Activated CD8-positive, alpha-beta memory T cell treated with anti-CD3 and anti-CD28 coated beads, Interleukin-2, amount 50 U/mL, for 48 hours (primary cell): ENCODE results near the gene RAPGEF5.
"Not testable (repeated sequence)": the region's sequence is repeated elsewhere in the genome, so short reads cannot be mapped to it uniquely, and the experiment has no call there.

Experiments used
- DNase-seq: peaks from one replicate; pipeline ENCODE4 v3.0.0-alpha.2; 2020

Gene RAPGEF5

GRCh38 chr7:22110881-22111280, 246.1 kb downstream of the RAPGEF5 start:
- no peak for DNase-seq

- peak; percentile 68 for DNase-seq
These were observed 246.6 kb downstream of the RAPGEF5 start for GRCh38 chr7:22110227-22110839.

- DNase-seq: peak; percentile 55
These were observed 247.2 kb downstream of the RAPGEF5 start for GRCh38 chr7:22109761-22110160.

DNA sequence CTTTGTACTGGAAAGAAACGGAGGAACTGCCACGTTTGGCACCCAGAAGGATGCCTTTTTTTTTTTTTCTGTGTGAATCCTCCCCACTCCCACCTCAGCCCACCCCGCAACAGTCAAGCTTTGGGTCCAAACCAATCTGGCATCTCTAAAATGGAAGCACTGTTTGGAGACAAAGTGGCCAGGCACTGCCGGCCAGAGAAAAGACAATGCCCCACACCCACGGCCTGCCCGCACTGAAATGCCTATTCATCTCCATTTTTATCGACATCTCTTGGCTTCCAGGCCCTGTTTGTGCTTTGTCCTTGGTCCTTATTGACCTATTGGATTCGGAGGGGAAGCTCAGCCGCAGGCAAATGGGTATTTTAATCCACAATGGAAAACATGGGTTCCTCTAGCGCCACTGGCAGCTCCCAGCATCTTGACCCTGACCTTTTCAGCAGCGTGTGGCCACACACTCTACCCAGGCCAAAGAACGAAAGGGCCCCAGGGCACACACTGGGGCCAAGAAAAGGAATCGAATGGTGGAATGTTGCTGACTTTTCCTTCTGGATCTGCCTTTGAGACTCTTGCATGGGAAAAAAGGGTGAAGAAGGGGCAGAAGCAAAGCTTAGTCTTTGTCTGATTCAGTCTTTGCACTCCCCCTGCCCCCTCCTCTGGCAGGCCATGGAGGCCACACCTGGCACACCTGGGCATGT, 248.7 kb downstream of the RAPGEF5 start:
- no peak for DNase-seq

DNA sequence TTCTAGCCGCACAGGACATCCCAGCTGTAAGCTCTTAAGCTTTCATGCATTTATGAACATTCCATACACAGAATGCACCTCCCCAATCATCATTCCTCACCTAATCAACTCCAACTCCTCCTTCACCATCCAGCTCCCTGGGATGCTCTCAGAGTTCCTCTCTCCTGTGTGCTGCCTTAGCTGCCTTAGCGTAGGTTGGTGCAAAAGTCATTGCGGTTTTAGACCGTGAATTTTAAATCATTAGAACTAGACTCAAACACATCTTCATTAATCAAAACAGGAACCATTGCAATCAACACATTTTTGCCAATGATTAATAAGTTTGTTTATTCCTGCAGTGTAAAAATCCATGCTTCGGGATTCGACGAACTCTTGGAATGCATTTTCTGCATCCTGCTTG, 251.4 kb downstream of the RAPGEF5 start:
- DNase-seq: no peak

DNA sequence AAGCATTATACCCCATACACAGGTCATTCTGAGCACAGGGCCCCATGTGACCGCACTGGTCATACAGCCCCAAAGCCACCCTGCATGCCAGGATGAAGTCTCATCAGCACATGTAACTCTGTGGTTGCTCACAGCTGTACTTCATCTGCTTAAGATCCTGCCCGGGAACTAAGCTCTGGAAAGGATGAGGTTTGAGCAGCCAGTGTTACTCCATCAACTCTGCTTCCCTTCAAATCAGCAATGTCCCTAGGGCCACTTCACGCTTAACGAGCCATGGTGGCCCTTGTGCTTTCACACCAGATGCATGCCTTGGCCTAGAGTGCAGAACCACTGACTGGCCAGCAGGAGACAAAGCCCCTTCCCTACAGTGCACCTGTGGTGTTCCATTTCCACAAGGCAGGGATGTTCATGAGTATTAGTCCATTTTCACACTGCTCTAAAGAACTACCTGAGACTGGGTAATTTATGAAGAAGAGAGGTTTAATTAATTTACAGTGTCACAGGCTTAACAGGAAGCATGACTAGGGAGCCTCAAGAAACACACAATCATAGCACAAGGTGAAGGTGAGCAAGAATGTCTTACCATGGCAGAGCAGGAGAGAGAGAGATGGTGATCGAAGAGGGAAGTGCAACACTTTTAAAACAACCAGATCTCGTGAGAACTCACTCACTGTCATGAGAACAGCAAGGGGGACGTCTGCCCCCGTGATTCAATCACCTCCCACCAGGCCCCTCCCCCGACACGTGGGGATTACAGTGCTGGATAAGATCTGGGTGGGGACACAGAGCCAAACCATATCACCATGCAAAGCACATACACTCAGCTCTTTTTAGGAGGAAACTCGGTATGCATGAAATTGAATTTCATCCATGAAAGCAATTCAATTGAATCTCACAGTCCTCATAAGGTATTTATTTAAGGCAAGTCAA, 262.3 kb downstream of the RAPGEF5 start:
- no peak for DNase-seq

DNA sequence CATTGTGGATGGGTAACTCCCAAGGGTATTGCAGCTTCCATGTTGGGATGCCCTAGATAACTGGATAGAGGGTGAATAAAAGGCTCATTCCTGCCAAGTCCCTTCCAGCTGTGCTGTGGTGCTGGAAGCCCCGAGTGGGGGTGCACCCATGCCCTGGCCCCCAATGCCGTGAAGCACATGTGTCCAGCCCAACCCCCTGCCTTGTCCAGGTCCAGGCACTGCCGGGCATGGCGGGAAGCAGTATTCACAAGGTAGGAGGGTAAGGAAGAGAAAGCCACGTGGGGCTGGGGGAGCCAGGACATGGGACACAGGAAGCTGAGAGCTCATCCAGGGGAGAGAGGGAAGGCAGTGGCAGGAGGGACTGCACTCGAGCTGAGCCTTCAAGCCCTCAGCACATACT, 263.0 kb downstream of the RAPGEF5 start:
- no peak for DNase-seq

GRCh38 chr7:22093001-22093400, 264.0 kb downstream of the RAPGEF5 start:
- no peak for DNase-seq

DNA sequence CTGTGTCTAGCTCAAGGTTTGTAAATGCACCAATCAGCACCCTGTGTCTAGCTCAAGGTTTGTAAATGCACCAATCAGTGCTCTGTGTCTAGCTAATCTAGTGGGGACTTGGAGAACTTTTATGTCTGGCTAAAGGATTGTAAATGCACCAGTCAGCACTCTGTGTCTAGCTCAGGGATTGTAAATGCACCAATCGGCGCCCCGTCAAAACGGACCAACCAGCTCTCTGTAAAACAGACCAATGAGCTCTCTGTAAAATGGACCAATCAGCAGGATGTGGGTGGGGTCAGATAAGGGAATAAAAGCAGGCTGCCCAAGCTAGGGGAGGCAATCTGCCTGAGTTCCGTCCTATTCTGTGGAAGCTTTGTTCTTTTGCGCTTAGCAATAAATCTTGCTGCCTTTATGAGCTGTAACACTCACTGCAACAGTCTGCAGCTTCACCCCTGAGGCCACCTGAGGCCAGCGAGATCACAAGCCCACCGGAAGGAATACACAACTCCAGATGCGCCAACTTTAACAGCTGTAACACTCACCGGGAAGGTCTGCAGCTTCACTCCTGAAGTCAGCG, 265.9 kb downstream of the RAPGEF5 start:
- not testable (repeated sequence) for DNase-seq

GRCh38 chr7:22090512-22090911, 266.4 kb downstream of the RAPGEF5 start:
- no peak for DNase-seq

DNA sequence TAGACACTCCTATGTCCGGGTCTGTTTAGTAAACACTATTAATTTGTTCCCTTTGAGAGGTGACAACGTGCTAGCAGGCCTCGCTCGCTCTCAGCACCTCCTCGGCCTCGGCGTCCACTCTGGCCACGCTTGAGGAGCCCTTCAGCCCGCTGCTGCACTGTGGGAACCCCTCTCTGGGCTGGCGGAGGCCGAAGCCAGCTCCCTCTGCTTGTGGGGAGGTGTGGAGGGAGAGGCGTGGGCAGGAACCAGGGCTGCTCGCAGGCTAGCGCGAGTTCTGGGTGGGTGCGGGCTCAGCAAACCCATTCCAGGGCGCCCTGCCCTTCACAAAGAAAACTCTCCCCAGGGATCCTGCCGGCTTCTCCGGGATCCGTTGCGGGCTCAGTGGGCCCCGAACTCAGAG, 266.8 kb downstream of the RAPGEF5 start:
- DNase-seq: no peak

- no peak for DNase-seq
These were observed 268.1 kb downstream of the RAPGEF5 start for GRCh38 chr7:22088827-22089226.

GRCh38 chr7:22087861-22088260, 269.1 kb downstream of the RAPGEF5 start:
- no peak for DNase-seq

DNA sequence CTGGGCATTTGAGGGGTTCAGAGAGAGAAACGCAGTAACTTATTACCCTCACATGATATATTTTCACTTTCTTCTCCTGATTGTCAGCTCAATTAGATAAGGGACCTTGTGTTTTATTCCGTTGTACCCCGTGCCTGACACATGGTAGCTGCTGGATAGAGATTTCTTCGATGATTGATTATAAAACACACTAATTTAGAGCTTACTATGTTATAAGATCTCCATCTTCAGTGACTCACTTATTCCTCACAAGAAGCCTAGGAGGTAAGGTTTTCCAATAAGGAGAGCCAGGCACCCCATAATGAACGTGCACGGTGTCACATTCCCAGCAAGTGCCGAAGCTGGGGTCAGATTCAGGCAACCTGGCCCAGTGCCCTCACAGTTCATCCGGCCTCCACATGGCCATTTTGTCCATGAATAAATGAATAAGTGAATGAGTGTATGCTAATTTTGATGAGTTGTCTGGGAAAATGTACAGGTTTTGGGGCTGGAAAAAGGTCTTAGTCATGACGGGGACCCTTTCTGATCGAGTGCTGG, 273.2 kb downstream of the RAPGEF5 start:
- no peak for DNase-seq

GRCh38 chr7:22082886-22083703, 273.9 kb downstream of the RAPGEF5 start:
- DNase-seq: peak; percentile 93

DNA sequence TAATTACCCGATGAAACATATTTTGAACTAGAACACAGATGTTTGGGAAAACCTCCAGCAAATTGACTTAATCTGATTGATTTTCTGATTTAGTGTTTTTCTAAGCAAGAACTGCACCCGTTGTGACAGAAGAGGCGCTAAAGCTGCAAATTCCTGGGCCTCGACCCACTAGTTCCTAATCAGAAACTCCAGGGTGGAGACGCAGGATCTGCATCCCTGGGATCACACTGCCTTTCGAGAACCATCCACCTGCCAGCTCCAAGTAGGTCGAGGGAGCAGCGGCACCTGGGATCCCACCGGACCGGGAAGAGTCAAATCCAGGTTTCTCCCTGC, 274.4 kb downstream of the RAPGEF5 start:
- no peak for DNase-seq

DNA sequence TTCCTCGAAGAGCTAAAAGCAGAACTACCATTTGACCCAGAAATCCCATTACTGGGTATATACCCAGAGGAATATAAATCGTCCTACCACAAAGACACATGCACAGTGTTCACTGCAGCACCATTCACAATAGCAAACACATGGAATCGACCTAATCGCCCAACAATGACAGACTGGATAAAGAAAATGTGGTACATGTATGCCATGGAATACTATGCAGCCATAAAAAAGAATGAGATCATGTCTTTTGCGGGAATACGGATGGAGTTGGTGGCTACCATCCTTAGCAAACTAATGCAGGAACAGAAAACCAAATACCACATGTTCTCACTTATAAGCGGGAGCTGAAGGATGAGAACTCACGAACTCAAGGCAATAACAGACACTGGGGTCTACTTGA, 276.7 kb downstream of the RAPGEF5 start:
- DNase-seq: not testable (repeated sequence)

- DNase-seq: not testable (repeated sequence)
These were observed 278.1 kb downstream of the RAPGEF5 start for GRCh38 chr7:22078872-22079271.

DNA sequence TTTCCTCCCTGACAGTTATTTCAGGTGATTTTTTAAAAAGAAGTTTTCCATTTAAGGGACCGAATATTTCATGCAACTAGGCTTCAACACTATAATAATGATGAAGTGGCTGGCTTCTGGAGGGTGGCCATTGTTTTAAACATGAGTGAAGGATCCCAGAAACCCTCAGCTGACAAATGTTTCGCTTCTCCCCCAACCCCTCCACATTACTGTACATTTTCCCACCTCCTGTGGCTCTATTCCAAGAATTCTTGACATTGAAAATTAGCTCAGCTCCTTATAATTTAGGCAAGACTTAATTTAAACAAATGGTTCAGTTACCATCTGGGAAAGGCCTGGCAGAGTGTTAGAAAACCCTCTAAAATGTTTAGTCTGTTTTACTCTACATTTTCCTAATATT, 281.4 kb downstream of the RAPGEF5 start:
- no peak for DNase-seq

- no peak for DNase-seq
These were observed 282.1 kb downstream of the RAPGEF5 start for GRCh38 chr7:22074897-22075296.
